ES-I3 (cell line): ENCODE results near the gene DTX1.
A peak's percentile ranks its signal among the peaks of the same experiment; 100 is the strongest.

Source experiments
- H3K36me3 ChIP-seq: 2 replicates; pipeline ENCODE4 v1.6.1; 2013; ENCODE audit warnings: mild to moderate bottlenecking, low read length, control low read depth, moderate library complexity; ENCODE audit not compliant: insufficient read depth
- H3K4me1 ChIP-seq: 2 replicates; pipeline ENCODE4 v1.6.1; 2013; ENCODE audit warnings: mild to moderate bottlenecking, control low read depth, low read length; ENCODE audit not compliant: insufficient read depth
- H3K9ac ChIP-seq: 2 replicates; pipeline ENCODE4 v1.6.1; 2013; ENCODE audit warnings: low read depth, mild to moderate bottlenecking, low read length, moderate library complexity
- H3K9me3 ChIP-seq: 2 replicates; pipeline ENCODE4 v1.6.1; 2013; ENCODE audit warnings: mild to moderate bottlenecking, low read length, moderate library complexity; ENCODE audit not compliant: control insufficient read depth, insufficient read depth

Gene DTX1

GRCh38 chr12:113056631-113057488 lies at the start of gene DTX1:
TSS of gene DTX1 (plus strand) at chr12:113056730. CDS start at chr12:113058193, 1,463 bp downstream.
- H3K4me1 ChIP-seq = no peaks in the 10 kb centered on the region
- no peaks in the 10 kb centered on the region; the same call in 1 of the 2 replicates for H3K9me3 ChIP-seq
- H3K36me3 ChIP-seq = no peaks in the 10 kb centered on the region
- H3K9ac ChIP-seq = peak within 1 kb of the TSS; percentile 59

GRCh38 chr12:113007166-113007565 lies 49.4 kb upstream of the DTX1 start:
- no peaks in the 10 kb centered on the region for H3K36me3 ChIP-seq
- H3K4me1 ChIP-seq = no peaks in the 10 kb centered on the region

GRCh38 chr12:113010701-113011100 lies 45.8 kb upstream of the DTX1 start:
- Histone ChIP-seq H3K36me3 (no peaks in the 10 kb centered on the region), H3K9me3 (peaks cover 8% of the 10 kb centered on the region; the same call in 1 of the 2 replicates), H3K9ac (no peak overlapping the region), H3K4me1 (no peaks in the 10 kb centered on the region)

More at GRCh38 chr12:113007166-113007565, 49.4 kb upstream of the DTX1 start:
- no peak overlapping the region for H3K9ac ChIP-seq
- H3K9me3 ChIP-seq = peaks cover 8% of the 10 kb centered on the region; the same call in 1 of the 2 replicates

- Histone ChIP-seq H3K9ac (no peak overlapping the region), H3K4me1 (peaks cover 4% of the 10 kb centered on the region; the same call in 1 of the 2 replicates), H3K9me3 (peaks cover 8% of the 10 kb centered on the region; the same call in 1 of the 2 replicates), H3K36me3 (no peaks in the 10 kb centered on the region)
Measured at GRCh38 chr12:113014565-113014964, 42.0 kb upstream of the DTX1 start.

GRCh38 chr12:113016796-113017195 lies 39.7 kb upstream of the DTX1 start:
- Histone ChIP-seq H3K4me1 (peaks cover 4% of the 10 kb centered on the region; the same call in 1 of the 2 replicates), H3K9ac (no peak overlapping the region), H3K9me3 (no peaks in the 10 kb centered on the region), H3K36me3 (no peaks in the 10 kb centered on the region)

GRCh38 chr12:113019025-113019424 lies 37.5 kb upstream of the DTX1 start:
- H3K4me1 ChIP-seq = peaks cover 4% of the 10 kb centered on the region; the same call in 1 of the 2 replicates
- H3K36me3 ChIP-seq = no peaks in the 10 kb centered on the region
- no peak overlapping the region for H3K9ac ChIP-seq
- H3K9me3 ChIP-seq = no peaks in the 10 kb centered on the region

- Histone ChIP-seq H3K4me1 (peaks cover 4% of the 10 kb centered on the region; the same call in 1 of the 2 replicates), H3K9me3 (no peaks in the 10 kb centered on the region), H3K36me3 (no peaks in the 10 kb centered on the region), H3K9ac (no peak overlapping the region)
Measured at GRCh38 chr12:113021500-113021899, 35.0 kb upstream of the DTX1 start.

- Histone ChIP-seq H3K4me1 (peaks cover 4% of the 10 kb centered on the region; the same call in 1 of the 2 replicates), H3K36me3 (no peaks in the 10 kb centered on the region), H3K9me3 (no peaks in the 10 kb centered on the region), H3K9ac (no peak overlapping the region)
Measured at GRCh38 chr12:113022563-113023297, 33.8 kb upstream of the DTX1 start.

GRCh38 chr12:113027726-113028125 lies 28.8 kb upstream of the DTX1 start:
- H3K36me3 ChIP-seq = no peaks in the 10 kb centered on the region
- peaks cover 5% of the 10 kb centered on the region for H3K4me1 ChIP-seq
- H3K9me3 ChIP-seq = no peaks in the 10 kb centered on the region
- no peak overlapping the region for H3K9ac ChIP-seq

GRCh38 chr12:113030875-113031525 lies 25.5 kb upstream of the DTX1 start:
- H3K36me3 ChIP-seq = no peaks in the 10 kb centered on the region
- peaks cover 5% of the 10 kb centered on the region for H3K4me1 ChIP-seq
- H3K9ac ChIP-seq = no peak overlapping the region
- no peaks in the 10 kb centered on the region for H3K9me3 ChIP-seq

GRCh38 chr12:113039911-113040445 lies 16.6 kb upstream of the DTX1 start:
- Histone ChIP-seq H3K9ac (no peak overlapping the region), H3K9me3 (no peaks in the 10 kb centered on the region), H3K4me1 (peaks cover 10% of the 10 kb centered on the region; the same call in 1 of the 2 replicates), H3K36me3 (no peaks in the 10 kb centered on the region)

GRCh38 chr12:113040722-113041171 lies 15.8 kb upstream of the DTX1 start:
- Histone ChIP-seq H3K36me3 (no peaks in the 10 kb centered on the region), H3K9ac (no peak overlapping the region), H3K9me3 (no peaks in the 10 kb centered on the region), H3K4me1 (peaks cover 10% of the 10 kb centered on the region; the same call in 1 of the 2 replicates)

GRCh38 chr12:113041560-113041959 lies 15.0 kb upstream of the DTX1 start:
- Histone ChIP-seq H3K9ac (no peak overlapping the region), H3K9me3 (no peaks in the 10 kb centered on the region), H3K4me1 (peaks cover 10% of the 10 kb centered on the region; the same call in 1 of the 2 replicates), H3K36me3 (no peaks in the 10 kb centered on the region)

- H3K36me3 ChIP-seq = no peaks in the 10 kb centered on the region
- no peak overlapping the region for H3K9ac ChIP-seq
- H3K9me3 ChIP-seq = no peaks in the 10 kb centered on the region
- H3K4me1 ChIP-seq = peaks cover 10% of the 10 kb centered on the region; the same call in 1 of the 2 replicates
Measured at GRCh38 chr12:113043240-113043639, 13.3 kb upstream of the DTX1 start.
